Measurements from ENCODE around the gene SURF2. TPM values are rescaled to one million over a fixed set of nuclear protein-coding genes. Genes with fewer than 3 reads are reported as not detected.
A peak's percentile ranks its signal among the peaks of the same experiment; 100 is the strongest.

The SURF2 gene
- total RNA-seq, 1 experiment from 2014 or later = 27.8 TPM

DNA sequence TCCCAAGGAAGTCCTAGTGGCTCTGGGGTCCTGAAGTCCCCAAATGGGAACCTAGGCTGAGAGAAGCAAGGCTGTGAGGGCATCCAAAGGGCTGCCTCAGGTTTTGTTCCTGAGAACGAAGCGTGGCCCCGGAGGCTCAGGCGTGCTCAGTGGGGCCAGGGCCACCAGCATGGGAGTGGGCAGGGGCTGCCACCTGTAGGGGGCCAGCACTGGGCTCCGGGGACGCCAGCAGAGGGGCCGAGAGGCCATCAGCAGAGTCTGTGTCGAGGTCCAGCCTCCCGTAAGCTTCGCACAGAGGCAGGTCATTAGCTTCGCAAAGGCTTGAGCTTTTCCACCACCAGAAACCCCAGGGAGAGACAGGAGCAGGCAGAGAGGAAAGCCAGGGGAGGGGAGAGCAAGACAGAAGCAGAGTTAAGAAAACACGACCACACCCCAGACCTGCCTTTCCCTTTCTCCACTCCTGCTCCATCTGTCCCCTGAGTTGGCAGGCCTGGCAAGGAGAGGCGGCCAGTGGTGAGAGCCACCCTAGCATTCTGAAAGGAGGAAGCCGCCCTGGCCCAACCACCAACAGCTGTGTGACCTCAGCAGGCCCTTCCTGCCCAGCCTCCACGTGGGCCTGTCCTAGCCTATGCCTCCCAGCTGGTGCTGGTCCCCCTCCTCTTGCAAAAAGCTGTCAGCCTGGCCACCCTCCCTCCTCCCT is 14.8 kb upstream of the SURF2 start:
- DNase-seq (ENCODE audit: low read depth, low spot score) = no peak
- intact Hi-C loops (cut with micrococcal nuclease) = no loop called here
- peaks cover 13% of the 10 kb centered on the region; the same call in 1 of the 2 replicates for H3K79me2 ChIP-seq (ENCODE audit: insufficient read depth, low read length)
- 0 out of 2 replicates have a peak, but pooled peaks have one; percentile 4 for ATAC-seq
- H3K4me2 ChIP-seq (ENCODE audit: low read length) = no peak overlapping the region
- ChIA-PET POLR2A (interaction anchor here (1.0 kb wide), 1 partner anchor 15 kb away, joined by 4 read pairs; the partner anchor contains the start of genes SURF1 and SURF2), RAD21 (ENCODE audit: low non-redundant PET in 1 of 2, low total read pairs in 2 of 2, uncharacterized antibody in 2 of 2, unreplicated experiment in 2 of 2) (no interaction called here), CTCF (interaction anchor here (0.7 to 0.8 kb wide), 2 partner anchors 10 to 12 kb away, joined by 3 read pairs; no protein-coding TSS in a partner anchor)
- H4K20me1 ChIP-seq (ENCODE audit: insufficient read depth) = no peaks in the 10 kb centered on the region
- H3K4me1 ChIP-seq (ENCODE audit: control insufficient read depth in 1 of 2, insufficient read depth in 2 of 2, low read length in 2 of 2) = peaks cover 7 to 12% of the 10 kb centered on the region in 2 experiments
- no peaks in the 10 kb centered on the region for H3K9me2 ChIP-seq (ENCODE audit: insufficient read depth)
- BruUV-seq (replicated peaks) = no TSS peak
- H3K9me3 ChIP-seq (ENCODE audit: control insufficient read depth in 1 of 2, insufficient read depth in 1 of 2, low read depth in 1 of 2, low read length in 2 of 2) = no peaks in the 10 kb centered on the region
- TF ChIP-seq POLR2A (IDR thresholded peaks at IDR 0.05; ENCODE audit: borderline replicate concordance, extremely low read depth, insufficient read depth, insufficient read length) (no peak), ELF1 (IDR thresholded peaks at IDR 0.05; ENCODE audit: borderline replicate concordance, low read depth) (no peak), EZH2 (IDR thresholded peaks at IDR 0.05) (no peak), JUND (IDR thresholded peaks at IDR 0.05) (no peak), ZFX (IDR thresholded peaks at IDR 0.05) (no peak), SP1 (IDR thresholded peaks at IDR 0.05; ENCODE audit: low read depth) (no peak), CEBPB (IDR thresholded peaks at IDR 0.05; ENCODE audit: low read depth) (no peak), ZNF274 (IDR thresholded peaks at IDR 0.05; ENCODE audit: low read depth, low read length) (no peak), EZH2phosphoT487 (IDR thresholded peaks at IDR 0.05; ENCODE audit: borderline replicate concordance) (no peak), SRF (IDR thresholded peaks at IDR 0.05; ENCODE audit: low read depth) (no peak), EGR1 (IDR thresholded peaks at IDR 0.05; ENCODE audit: low read depth) (no peak), CBX3 (IDR thresholded peaks at IDR 0.05; ENCODE audit: low read depth) (no peak), TCF7L2 (IDR thresholded peaks at IDR 0.05; ENCODE audit: borderline replicate concordance, extremely low read depth, insufficient read depth, insufficient read length) (no peak)
- TF ChIP-seq, protein P1, sequence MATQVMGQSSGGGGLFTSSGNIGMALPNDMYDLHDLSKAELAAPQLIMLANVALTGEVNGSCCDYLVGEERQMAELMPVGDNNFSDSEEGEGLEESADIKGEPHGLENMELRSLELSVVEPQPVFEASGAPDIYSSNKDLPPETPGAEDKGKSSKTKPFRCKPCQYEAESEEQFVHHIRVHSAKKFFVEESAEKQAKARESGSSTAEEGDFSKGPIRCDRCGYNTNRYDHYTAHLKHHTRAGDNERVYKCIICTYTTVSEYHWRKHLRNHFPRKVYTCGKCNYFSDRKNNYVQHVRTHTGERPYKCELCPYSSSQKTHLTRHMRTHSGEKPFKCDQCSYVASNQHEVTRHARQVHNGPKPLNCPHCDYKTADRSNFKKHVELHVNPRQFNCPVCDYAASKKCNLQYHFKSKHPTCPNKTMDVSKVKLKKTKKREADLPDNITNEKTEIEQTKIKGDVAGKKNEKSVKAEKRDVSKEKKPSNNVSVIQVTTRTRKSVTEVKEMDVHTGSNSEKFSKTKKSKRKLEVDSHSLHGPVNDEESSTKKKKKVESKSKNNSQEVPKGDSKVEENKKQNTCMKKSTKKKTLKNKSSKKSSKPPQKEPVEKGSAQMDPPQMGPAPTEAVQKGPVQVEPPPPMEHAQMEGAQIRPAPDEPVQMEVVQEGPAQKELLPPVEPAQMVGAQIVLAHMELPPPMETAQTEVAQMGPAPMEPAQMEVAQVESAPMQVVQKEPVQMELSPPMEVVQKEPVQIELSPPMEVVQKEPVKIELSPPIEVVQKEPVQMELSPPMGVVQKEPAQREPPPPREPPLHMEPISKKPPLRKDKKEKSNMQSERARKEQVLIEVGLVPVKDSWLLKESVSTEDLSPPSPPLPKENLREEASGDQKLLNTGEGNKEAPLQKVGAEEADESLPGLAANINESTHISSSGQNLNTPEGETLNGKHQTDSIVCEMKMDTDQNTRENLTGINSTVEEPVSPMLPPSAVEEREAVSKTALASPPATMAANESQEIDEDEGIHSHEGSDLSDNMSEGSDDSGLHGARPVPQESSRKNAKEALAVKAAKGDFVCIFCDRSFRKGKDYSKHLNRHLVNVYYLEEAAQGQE (IDR thresholded peaks at IDR 0.05; ENCODE audit: low read depth) = no peak
- TF ChIP-seq, protein P2, sequence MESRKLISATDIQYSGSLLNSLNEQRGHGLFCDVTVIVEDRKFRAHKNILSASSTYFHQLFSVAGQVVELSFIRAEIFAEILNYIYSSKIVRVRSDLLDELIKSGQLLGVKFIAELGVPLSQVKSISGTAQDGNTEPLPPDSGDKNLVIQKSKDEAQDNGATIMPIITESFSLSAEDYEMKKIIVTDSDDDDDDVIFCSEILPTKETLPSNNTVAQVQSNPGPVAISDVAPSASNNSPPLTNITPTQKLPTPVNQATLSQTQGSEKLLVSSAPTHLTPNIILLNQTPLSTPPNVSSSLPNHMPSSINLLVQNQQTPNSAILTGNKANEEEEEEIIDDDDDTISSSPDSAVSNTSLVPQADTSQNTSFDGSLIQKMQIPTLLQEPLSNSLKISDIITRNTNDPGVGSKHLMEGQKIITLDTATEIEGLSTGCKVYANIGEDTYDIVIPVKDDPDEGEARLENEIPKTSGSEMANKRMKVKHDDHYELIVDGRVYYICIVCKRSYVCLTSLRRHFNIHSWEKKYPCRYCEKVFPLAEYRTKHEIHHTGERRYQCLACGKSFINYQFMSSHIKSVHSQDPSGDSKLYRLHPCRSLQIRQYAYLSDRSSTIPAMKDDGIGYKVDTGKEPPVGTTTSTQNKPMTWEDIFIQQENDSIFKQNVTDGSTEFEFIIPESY (IDR thresholded peaks at IDR 0.05; ENCODE audit: extremely low read depth, insufficient replicate concordance, low read length) = no peak
- TF ChIP-seq, protein P3, sequence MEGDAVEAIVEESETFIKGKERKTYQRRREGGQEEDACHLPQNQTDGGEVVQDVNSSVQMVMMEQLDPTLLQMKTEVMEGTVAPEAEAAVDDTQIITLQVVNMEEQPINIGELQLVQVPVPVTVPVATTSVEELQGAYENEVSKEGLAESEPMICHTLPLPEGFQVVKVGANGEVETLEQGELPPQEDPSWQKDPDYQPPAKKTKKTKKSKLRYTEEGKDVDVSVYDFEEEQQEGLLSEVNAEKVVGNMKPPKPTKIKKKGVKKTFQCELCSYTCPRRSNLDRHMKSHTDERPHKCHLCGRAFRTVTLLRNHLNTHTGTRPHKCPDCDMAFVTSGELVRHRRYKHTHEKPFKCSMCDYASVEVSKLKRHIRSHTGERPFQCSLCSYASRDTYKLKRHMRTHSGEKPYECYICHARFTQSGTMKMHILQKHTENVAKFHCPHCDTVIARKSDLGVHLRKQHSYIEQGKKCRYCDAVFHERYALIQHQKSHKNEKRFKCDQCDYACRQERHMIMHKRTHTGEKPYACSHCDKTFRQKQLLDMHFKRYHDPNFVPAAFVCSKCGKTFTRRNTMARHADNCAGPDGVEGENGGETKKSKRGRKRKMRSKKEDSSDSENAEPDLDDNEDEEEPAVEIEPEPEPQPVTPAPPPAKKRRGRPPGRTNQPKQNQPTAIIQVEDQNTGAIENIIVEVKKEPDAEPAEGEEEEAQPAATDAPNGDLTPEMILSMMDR (IDR thresholded peaks at IDR 0.05 in 2 of 3, conservative IDR thresholded peaks at IDR 0.05 in 1 of 3; ENCODE audit: borderline replicate concordance in 1 of 3, insufficient read depth in 1 of 3, low read depth in 2 of 3, low read length in 2 of 3) = no peak
- peaks cover 33 to 45% of the 10 kb centered on the region in 2 experiments for H3K36me3 ChIP-seq (ENCODE audit: control insufficient read depth in 1 of 2, insufficient read depth in 2 of 2, low read length in 2 of 2)
- no peak overlapping the region for H3K9ac ChIP-seq (ENCODE audit: low read length)
- H2AFZ ChIP-seq (ENCODE audit: low read depth, low read length, poor library complexity, severe bottlenecking) = no peak overlapping the region
- H3K27ac ChIP-seq (ENCODE audit: low read depth, low read length) = no peak overlapping the region
- no peaks in the 10 kb centered on the region for H3K27me3 ChIP-seq (ENCODE audit: insufficient read depth, low read length)
- H3K4me3 ChIP-seq (replicated peaks in 1 of 2; ENCODE audit: low read depth in 1 of 2, low read length in 2 of 2) = no peak overlapping the region
